DOHH2 (cell line): Measurements from ENCODE around the gene RNF141.

Experiments
- H3F3A ChIP-seq: fragments of 200-600 bp; sonication (generic), shearing (Covaris generic); 2 replicates; pipeline ENCODE4 v1.6.0; 2016; ENCODE audit warnings: antibody characterized with exemption, mild to moderate bottlenecking; ENCODE audit not compliant: control insufficient read depth, insufficient read depth
- H3K27ac ChIP-seq: fragments of 200-600 bp; sonication (generic); 2 replicates; pipeline ENCODE4 v1.5.1; 2014; ENCODE audit warnings: low read depth, mild to moderate bottlenecking, low read length, moderate library complexity
- H3K27me3 ChIP-seq: fragments of 200-600 bp; sonication (generic); 2 replicates; pipeline ENCODE4 v1.6.1; 2014; ENCODE audit warnings: mild to moderate bottlenecking, low read length, mixed read lengths; ENCODE audit not compliant: control insufficient read depth
- H3K36me3 ChIP-seq: fragments of 200-600 bp; sonication (generic); 2 replicates; pipeline ENCODE4 v1.6.1; 2014; ENCODE audit warnings: mild to moderate bottlenecking, low read length, moderate library complexity, mixed read lengths; ENCODE audit not compliant: control insufficient read depth
- H3K4me1 ChIP-seq: fragments of 200-600 bp; sonication (generic); 2 replicates; pipeline ENCODE4 v1.6.1; 2014; ENCODE audit warnings: mild to moderate bottlenecking, low read length, mixed read lengths; ENCODE audit not compliant: control insufficient read depth
- H3K4me2 ChIP-seq: fragments of 200-600 bp; sonication (generic); 2 replicates; pipeline ENCODE4 v1.6.0; 2014; ENCODE audit warnings: mild to moderate bottlenecking, low read length, moderate library complexity
- H3K4me3 ChIP-seq: fragments of 200-600 bp; sonication (generic); 2 replicates; pipeline ENCODE4 v1.5.1; 2014; ENCODE audit warnings: mild to moderate bottlenecking, low read length, mixed read lengths
- H3K79me2 ChIP-seq: fragments of 200-600 bp; sonication (generic); 2 replicates; pipeline ENCODE4 v1.6.1; 2014; ENCODE audit warnings: mild to moderate bottlenecking, low read length, mixed read lengths; ENCODE audit not compliant: control insufficient read depth
- H3K9me2 ChIP-seq: fragments of 200-600 bp; sonication (generic); replicated peaks from 2 replicates; pipeline ENCODE4 v1.6.1; 2014; ENCODE audit warnings: mild to moderate bottlenecking, low read length, mixed read lengths; ENCODE audit not compliant: control insufficient read depth
- H3K9me3 ChIP-seq: fragments of 200-600 bp; sonication (generic); 2 replicates; pipeline ENCODE4 v1.6.1; 2014; ENCODE audit warnings: antibody characterized with exemption, low read length, mixed read lengths; ENCODE audit not compliant: control insufficient read depth, insufficient read depth
- H4K20me1 ChIP-seq: fragments of 200-600 bp; sonication (generic); 2 replicates; pipeline ENCODE4 v1.6.0; 2014; ENCODE audit warnings: low read depth, mild to moderate bottlenecking, antibody characterized with exemption, low read length, moderate library complexity; ENCODE audit not compliant: control insufficient read depth, insufficient read depth
- CTCF ChIP-seq: fragments of 200-600 bp; sonication (generic); IDR thresholded peaks from one replicate; pipeline ENCODE4 v1.5.1; 2014; ENCODE audit warnings: antibody characterized with exemption, mild to moderate bottlenecking, low read depth, low read length; ENCODE audit not compliant: poor library complexity, severe bottlenecking
- EZH2phosphoT487 ChIP-seq: fragments of 200-600 bp; sonication (generic); IDR thresholded peaks from 2 replicates; pipeline ENCODE4 v1.6.1; 2017; ENCODE audit warnings: borderline replicate concordance, mild to moderate bottlenecking, antibody characterized with exemption, low read length, moderate library complexity, mixed read lengths

The RNF141 gene

GRCh38 chr11:10522276-10522675, 18.7 kb downstream of the RNF141 start:
- Histone ChIP-seq H3K27ac (no peak overlapping the region), H4K20me1 (no peaks in the 10 kb centered on the region), H3K79me2 (no peaks in the 10 kb centered on the region), H3K9me2 (no peaks in the 10 kb centered on the region), H3K4me3 (no peak overlapping the region), H3K27me3 (no peaks in the 10 kb centered on the region), H3K36me3 (peaks cover 28% of the 10 kb centered on the region), H3F3A (no peaks in the 10 kb centered on the region), H3K4me2 (no peak overlapping the region), H3K4me1 (no peaks in the 10 kb centered on the region), H3K9me3 (no peaks in the 10 kb centered on the region)
- TF ChIP-seq EZH2phosphoT487, result no peak
- no peak for TF ChIP-seq CTCF

- no peak overlapping the region for H3K4me2 ChIP-seq
- H3K27ac ChIP-seq, result no peak overlapping the region
- H3K9me3 ChIP-seq, result no peaks in the 10 kb centered on the region
- no peaks in the 10 kb centered on the region for H3K4me1 ChIP-seq
- no peaks in the 10 kb centered on the region for H3K9me2 ChIP-seq
- no peak for TF ChIP-seq EZH2phosphoT487
- no peak for TF ChIP-seq CTCF
- no peaks in the 10 kb centered on the region for H3F3A ChIP-seq
- H3K27me3 ChIP-seq, result no peaks in the 10 kb centered on the region
- H3K36me3 ChIP-seq, result peaks cover 20% of the 10 kb centered on the region
- H4K20me1 ChIP-seq, result no peaks in the 10 kb centered on the region
- no peak overlapping the region for H3K4me3 ChIP-seq
- H3K79me2 ChIP-seq, result no peaks in the 10 kb centered on the region
Observed at GRCh38 chr11:10520562-10520961, 20.4 kb downstream of the RNF141 start.

- H4K20me1 ChIP-seq, result no peaks in the 10 kb centered on the region
- H3K9me3 ChIP-seq, result no peaks in the 10 kb centered on the region
- H3K27ac ChIP-seq, result no peak overlapping the region
- H3F3A ChIP-seq, result no peaks in the 10 kb centered on the region
- H3K36me3 ChIP-seq, result peaks cover 15% of the 10 kb centered on the region
- H3K9me2 ChIP-seq, result no peaks in the 10 kb centered on the region
- H3K4me2 ChIP-seq, result no peak overlapping the region
- TF ChIP-seq CTCF (no peak), EZH2phosphoT487 (no peak)
- H3K4me3 ChIP-seq, result no peak overlapping the region
- no peaks in the 10 kb centered on the region for H3K4me1 ChIP-seq
- H3K27me3 ChIP-seq, result no peaks in the 10 kb centered on the region
- H3K79me2 ChIP-seq, result no peaks in the 10 kb centered on the region
Observed at GRCh38 chr11:10519630-10520029, 21.4 kb downstream of the RNF141 start.

GRCh38 chr11:10518891-10519290, 22.1 kb downstream of the RNF141 start:
- Histone ChIP-seq H3F3A (no peaks in the 10 kb centered on the region), H3K27me3 (no peaks in the 10 kb centered on the region), H3K27ac (no peak overlapping the region), H3K4me2 (no peak overlapping the region), H4K20me1 (no peaks in the 10 kb centered on the region), H3K9me2 (no peaks in the 10 kb centered on the region), H3K4me3 (no peak overlapping the region), H3K79me2 (no peaks in the 10 kb centered on the region), H3K4me1 (no peaks in the 10 kb centered on the region), H3K9me3 (no peaks in the 10 kb centered on the region), H3K36me3 (peaks cover 11% of the 10 kb centered on the region)
- TF ChIP-seq CTCF, result no peak
- TF ChIP-seq EZH2phosphoT487, result no peak
